ENCODE results near the gene KCTD16. TPM values are rescaled to one million over a fixed set of nuclear protein-coding genes. Genes with fewer than 3 reads are reported as not detected.

Gene KCTD16
- total and polyA plus RNA-seq, 2 experiments from 2014 or later = 0.02 to 0.76 TPM

- H3K36me3 Mint-ChIP-seq (ENCODE audit: low read depth) = no peaks in the 10 kb centered on the region
- Histone ChIP-seq H3K79me2 (replicated peaks; ENCODE audit: insufficient read depth) (no peaks in the 10 kb centered on the region), H3K4me1 (ENCODE audit: insufficient read depth) (no peaks in the 10 kb centered on the region), H3K27ac (ENCODE audit: low read depth) (no peak overlapping the region), H3K36me3 (ENCODE audit: insufficient read depth) (no peaks in the 10 kb centered on the region), H3K4me2 (no peak overlapping the region), H3K4me3 (no peak overlapping the region), H3K9me2 (ENCODE audit: insufficient read depth) (peaks cover 4% of the 10 kb centered on the region; the same call in 1 of the 2 replicates), H2AFZ (no peak overlapping the region), H3F3A (replicated peaks; ENCODE audit: low read depth) (no peaks in the 10 kb centered on the region), H3K27me3 (ENCODE audit: insufficient read depth) (no peaks in the 10 kb centered on the region), H4K20me1 (replicated peaks; ENCODE audit: insufficient read depth) (no peaks in the 10 kb centered on the region)
- H3K9me3 Mint-ChIP-seq = no peaks in the 10 kb centered on the region; the same call in 2 of the 3 replicates
- H3K27ac Mint-ChIP-seq = no peak overlapping the region
- H3K27me3 Mint-ChIP-seq (ENCODE audit: insufficient read depth, low read depth, poor library complexity) = peaks cover 3% of the 10 kb centered on the region
- no peak overlapping the region for H3K4me3 Mint-ChIP-seq
- DNase-seq (ENCODE audit: low spot score) = no peak
- ATAC-seq = no peak
- TF ChIP-seq JUNB (IDR thresholded peaks at IDR 0.05; ENCODE audit: unreplicated experiment) (no peak), POLR2AphosphoS5 (IDR thresholded peaks at IDR 0.05; ENCODE audit: low read depth) (no peak), STAT1 (IDR thresholded peaks at IDR 0.05; ENCODE audit: unreplicated experiment) (no peak), EZH2phosphoT487 (IDR thresholded peaks at IDR 0.05; ENCODE audit: unreplicated experiment) (no peak), ETS1 (IDR thresholded peaks at IDR 0.05) (no peak), ZNF462 (CRISPR knock-in tag; IDR thresholded peaks at IDR 0.05) (no peak), NANOG (IDR thresholded peaks at IDR 0.05; ENCODE audit: borderline replicate concordance) (no peak), CTCF (conservative IDR thresholded peaks at IDR 0.05; ENCODE audit: low read depth in 2 of 2) (no peak), ZNF114 (CRISPR knock-in tag; IDR thresholded peaks at IDR 0.05) (no peak), REST (IDR thresholded peaks at IDR 0.05; ENCODE audit: unreplicated experiment) (no peak), CREB1 (CRISPR knock-in tag; IDR thresholded peaks at IDR 0.05; ENCODE audit: low read depth) (no peak)
- H3K4me1 Mint-ChIP-seq = no peaks in the 10 kb centered on the region
Measured at GRCh38 chr5:144438237-144438636, 267.6 kb downstream of the KCTD16 start.
